GM23338 (cell line): ENCODE measurements around the gene WDR53. TPM values are rescaled to one million over a fixed set of nuclear protein-coding genes. Genes with fewer than 3 reads are reported as not detected.
A peak's percentile ranks its signal among the peaks of the same experiment; 100 is the strongest.

Experiments
- ATAC-seq: fragments of 200-7000 bp; cut with Tn5 transposase; 3 replicates; pipeline ENCODE4 v1.9.1; 2020
- DNase-seq: peaks from one replicate; pipeline ENCODE4 v3.0.0-alpha.2; 2015; ENCODE audit warnings: low spot score
- H2AFZ ChIP-seq: fragments of 200-600 bp; sonication (generic); 2 replicates; pipeline ENCODE4 v1.8.0; 2016; ENCODE audit warnings: antibody characterized with exemption, mild to moderate bottlenecking, moderate library complexity
- H3F3A ChIP-seq: fragments of 200-600 bp; sonication (generic); replicated peaks from 2 replicates; pipeline ENCODE4 v1.8.0; 2017; ENCODE audit warnings: antibody characterized with exemption, mixed run types, low read depth
- H3K27ac ChIP-seq: fragments of 200-600 bp; sonication (generic); 2 replicates; pipeline ENCODE4 v1.6.1; 2016; ENCODE audit warnings: low read depth
- H3K27me3 ChIP-seq: fragments of 200-600 bp; sonication (generic); 2 replicates; pipeline ENCODE4 v1.8.0; 2016; ENCODE audit warnings: mild to moderate bottlenecking, mixed run types, moderate library complexity; ENCODE audit not compliant: insufficient read depth
- H3K36me3 ChIP-seq: fragments of 200-600 bp; sonication (generic); 2 replicates; pipeline ENCODE4 v1.8.0; 2016; ENCODE audit warnings: mild to moderate bottlenecking; ENCODE audit not compliant: insufficient read depth
- H3K4me1 ChIP-seq: fragments of 200-600 bp; sonication (generic); 2 replicates; pipeline ENCODE4 v1.8.0; 2016; ENCODE audit warnings: mild to moderate bottlenecking, moderate library complexity; ENCODE audit not compliant: insufficient read depth
- H3K4me2 ChIP-seq: fragments of 200-600 bp; sonication (generic); 2 replicates; pipeline ENCODE4 v1.7.1; 2017; ENCODE audit warnings: mixed run types
- H3K4me3 ChIP-seq: fragments of 200-600 bp; sonication (generic); 2 replicates; pipeline ENCODE4 v1.6.1; 2016; ENCODE audit warnings: mixed run types
- H3K79me2 ChIP-seq: fragments of 200-600 bp; sonication (generic); replicated peaks from 2 replicates; pipeline ENCODE4 v1.8.0; 2017; ENCODE audit warnings: mild to moderate bottlenecking; ENCODE audit not compliant: insufficient read depth
- H3K9me2 ChIP-seq: fragments of 200-600 bp; sonication (generic); 2 replicates; pipeline ENCODE4 v1.8.0; 2017; ENCODE audit not compliant: insufficient read depth
- H4K20me1 ChIP-seq: fragments of 200-600 bp; sonication (generic); replicated peaks from 2 replicates; pipeline ENCODE4 v1.8.0; 2017; ENCODE audit warnings: mild to moderate bottlenecking; ENCODE audit not compliant: insufficient read depth
- H3K27ac Mint-ChIP-seq: 2 replicates; pipeline ENCODE4 v1.8.0; 2020; ENCODE audit warnings: inconsistent platforms, mild to moderate bottlenecking, moderate library complexity, mixed read lengths
- H3K27me3 Mint-ChIP-seq: 3 replicates; pipeline ENCODE4 v1.8.0; 2022; ENCODE audit warnings: low read depth, mild to moderate bottlenecking, moderate library complexity, mixed read lengths, inconsistent platforms; ENCODE audit not compliant: insufficient read depth, poor library complexity
- H3K36me3 Mint-ChIP-seq: 3 replicates; pipeline ENCODE4 v1.8.0; 2021; ENCODE audit warnings: low read depth, mild to moderate bottlenecking, inconsistent platforms, moderate library complexity, mixed read lengths
- H3K4me1 Mint-ChIP-seq: 3 replicates; pipeline ENCODE4 v1.8.0; 2020; ENCODE audit warnings: mild to moderate bottlenecking, inconsistent platforms, mixed read lengths
- H3K4me3 Mint-ChIP-seq: 3 replicates; pipeline ENCODE4 v1.8.0; 2021; ENCODE audit warnings: moderate library complexity, mild to moderate bottlenecking, inconsistent platforms, mixed read lengths
- H3K9me3 Mint-ChIP-seq: 3 replicates; pipeline ENCODE4 v1.8.0; 2020; ENCODE audit warnings: moderate library complexity, mild to moderate bottlenecking, inconsistent platforms, mixed read lengths
- CREB1 ChIP-seq: fragments of 250-450 bp; sonication (Bioruptor Pico); IDR thresholded peaks from 2 replicates; pipeline ENCODE4 v1.5.0; 2020; ENCODE audit warnings: low read depth, mild to moderate bottlenecking, moderate library complexity
- EZH2 ChIP-seq: fragments of 200-600 bp; sonication (generic); IDR thresholded peaks from one replicate; pipeline ENCODE4 v1.8.0; 2017; ENCODE audit warnings: antibody characterized with exemption, mild to moderate bottlenecking, low read depth; ENCODE audit not compliant: unreplicated experiment
- EZH2phosphoT487 ChIP-seq: fragments of 200-600 bp; sonication (generic); IDR thresholded peaks from one replicate; pipeline ENCODE4 v1.8.1; 2018; ENCODE audit warnings: antibody characterized with exemption; ENCODE audit not compliant: unreplicated experiment
- JUNB ChIP-seq: IDR thresholded peaks from one replicate; pipeline ENCODE4 v1.6.1; 2016; ENCODE audit warnings: antibody characterized with exemption; ENCODE audit not compliant: unreplicated experiment
- NANOG ChIP-seq: IDR thresholded peaks from 2 replicates; pipeline ENCODE4 v1.6.1; 2016; ENCODE audit warnings: antibody characterized with exemption, borderline replicate concordance
- POLR2AphosphoS5 ChIP-seq: IDR thresholded peaks from 2 replicates; pipeline ENCODE4 v1.6.1; 2016; ENCODE audit warnings: antibody characterized with exemption, low read depth
- STAT1 ChIP-seq: IDR thresholded peaks from one replicate; pipeline ENCODE4 v1.6.1; 2016; ENCODE audit warnings: antibody characterized with exemption; ENCODE audit not compliant: unreplicated experiment
- ZNF114 ChIP-seq: fragments of 250-450 bp; sonication (Bioruptor Pico); IDR thresholded peaks from 2 replicates; pipeline ENCODE4 v1.5.0; 2020; ENCODE audit warnings: mild to moderate bottlenecking, moderate library complexity
- ZNF331 ChIP-seq: fragments of 250-450 bp; sonication (Bioruptor Pico); IDR thresholded peaks from 2 replicates; pipeline ENCODE4 v1.5.0; 2020; ENCODE audit warnings: low read depth, mild to moderate bottlenecking, moderate library complexity
- polyA plus RNA-seq: library from polyadenylated mRNA; unstranded; fragments of >200 nt; fragmentation: Nextera tagmentation; extraction: Ambion mirVana; gene quantifications from 2 replicates; pipeline ENCODE4 v1.2.1, GENCODE V29; 2016
- total RNA-seq: library from RNA; depleted of rRNA; stranded (reverse); fragments of >200 nt; shearing (Covaris generic); gene quantifications from 2 replicates; pipeline ENCODE4 v1.2.3, GENCODE V29; 2014
- TF ChIP-seq, protein P1 (sequence below), 2 experiments: fragments of 200-600 bp in 1 of 2; sonication (generic) in 1 of 2; conservative IDR thresholded peaks; 2 replicates each; pipeline versions ENCODE4 v1.5.1 to v1.6.1; 2016 to 2017; ENCODE audit warnings: antibody characterized with exemption in 2 of 2, low read depth in 2 of 2, mild to moderate bottlenecking in 2 of 2, moderate library complexity in 1 of 2
- TF ChIP-seq, protein P2 (sequence below): IDR thresholded peaks from 2 replicates; pipeline ENCODE4 v1.6.1; 2016; ENCODE audit warnings: antibody characterized with exemption

The WDR53 gene
- total and polyA plus RNA-seq, 2 experiments from 2014 or later = 6.8 to 29.7 TPM

DNA sequence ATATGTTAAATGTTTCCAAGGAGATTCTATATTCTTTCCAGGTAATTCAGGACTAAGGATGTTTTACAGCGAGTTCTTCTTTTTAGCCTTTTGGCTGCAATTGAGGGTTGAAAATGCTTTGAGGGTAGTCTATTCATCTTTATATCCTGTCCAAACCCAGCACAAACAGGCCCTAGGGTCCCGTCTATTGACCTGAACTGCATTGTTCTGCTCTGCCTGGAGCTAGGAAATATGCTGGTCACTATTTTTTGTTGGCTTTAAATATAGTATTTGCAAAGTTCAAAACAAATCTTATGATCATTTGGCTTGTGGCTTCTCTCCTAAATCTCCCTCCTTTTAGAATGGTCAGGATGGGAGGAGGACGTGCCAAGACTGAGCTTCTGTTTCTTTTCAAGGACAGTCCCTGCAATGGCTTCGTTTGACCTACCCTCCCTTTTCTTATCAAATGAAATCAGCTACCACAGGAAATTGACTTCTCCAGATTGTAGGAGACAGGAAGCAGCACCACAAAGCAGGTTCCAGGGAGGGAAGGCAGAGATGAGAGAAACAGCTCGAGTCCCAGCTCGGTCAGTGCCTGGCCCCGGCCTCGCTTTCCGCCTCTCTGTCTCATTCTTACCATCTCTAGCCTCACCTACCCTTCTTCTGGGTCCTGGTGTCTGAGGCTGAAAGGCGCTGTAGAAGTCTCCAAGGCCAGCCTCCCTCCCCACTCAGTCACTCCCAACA is 43.6 kb upstream of the WDR53 start:
- no peak overlapping the region for H3K27ac ChIP-seq
- no peaks in the 10 kb centered on the region for H4K20me1 ChIP-seq
- no peaks in the 10 kb centered on the region for H3K27me3 ChIP-seq
- Mint-ChIP-seq H3K27ac (peak overlapping the region; percentile 52; the same call in 1 of the 2 replicates), H3K36me3 (no peaks in the 10 kb centered on the region), H3K9me3 (no peaks in the 10 kb centered on the region), H3K27me3 (peaks cover 11% of the 10 kb centered on the region), H3K4me1 (peaks cover 16% of the 10 kb centered on the region), H3K4me3 (no peak overlapping the region)
- H3K4me2 ChIP-seq = no peak overlapping the region
- ATAC-seq (no peak), DNase-seq (no peak)
- peak overlapping the region; percentile 96 for H2AFZ ChIP-seq
- no peaks in the 10 kb centered on the region for H3K9me2 ChIP-seq
- TF ChIP-seq EZH2phosphoT487 = no peak
- TF ChIP-seq, protein P1, sequence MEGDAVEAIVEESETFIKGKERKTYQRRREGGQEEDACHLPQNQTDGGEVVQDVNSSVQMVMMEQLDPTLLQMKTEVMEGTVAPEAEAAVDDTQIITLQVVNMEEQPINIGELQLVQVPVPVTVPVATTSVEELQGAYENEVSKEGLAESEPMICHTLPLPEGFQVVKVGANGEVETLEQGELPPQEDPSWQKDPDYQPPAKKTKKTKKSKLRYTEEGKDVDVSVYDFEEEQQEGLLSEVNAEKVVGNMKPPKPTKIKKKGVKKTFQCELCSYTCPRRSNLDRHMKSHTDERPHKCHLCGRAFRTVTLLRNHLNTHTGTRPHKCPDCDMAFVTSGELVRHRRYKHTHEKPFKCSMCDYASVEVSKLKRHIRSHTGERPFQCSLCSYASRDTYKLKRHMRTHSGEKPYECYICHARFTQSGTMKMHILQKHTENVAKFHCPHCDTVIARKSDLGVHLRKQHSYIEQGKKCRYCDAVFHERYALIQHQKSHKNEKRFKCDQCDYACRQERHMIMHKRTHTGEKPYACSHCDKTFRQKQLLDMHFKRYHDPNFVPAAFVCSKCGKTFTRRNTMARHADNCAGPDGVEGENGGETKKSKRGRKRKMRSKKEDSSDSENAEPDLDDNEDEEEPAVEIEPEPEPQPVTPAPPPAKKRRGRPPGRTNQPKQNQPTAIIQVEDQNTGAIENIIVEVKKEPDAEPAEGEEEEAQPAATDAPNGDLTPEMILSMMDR (conservative IDR thresholded peaks at IDR 0.05; ENCODE audit: low read depth in 2 of 2) = no peak
- H3K79me2 ChIP-seq = no peaks in the 10 kb centered on the region
- H3K4me1 ChIP-seq = peaks cover 3% of the 10 kb centered on the region; the same call in 1 of the 2 replicates
- H3K4me3 ChIP-seq = no peak overlapping the region
- H3F3A ChIP-seq = no peaks in the 10 kb centered on the region
- no peaks in the 10 kb centered on the region for H3K36me3 ChIP-seq

DNA sequence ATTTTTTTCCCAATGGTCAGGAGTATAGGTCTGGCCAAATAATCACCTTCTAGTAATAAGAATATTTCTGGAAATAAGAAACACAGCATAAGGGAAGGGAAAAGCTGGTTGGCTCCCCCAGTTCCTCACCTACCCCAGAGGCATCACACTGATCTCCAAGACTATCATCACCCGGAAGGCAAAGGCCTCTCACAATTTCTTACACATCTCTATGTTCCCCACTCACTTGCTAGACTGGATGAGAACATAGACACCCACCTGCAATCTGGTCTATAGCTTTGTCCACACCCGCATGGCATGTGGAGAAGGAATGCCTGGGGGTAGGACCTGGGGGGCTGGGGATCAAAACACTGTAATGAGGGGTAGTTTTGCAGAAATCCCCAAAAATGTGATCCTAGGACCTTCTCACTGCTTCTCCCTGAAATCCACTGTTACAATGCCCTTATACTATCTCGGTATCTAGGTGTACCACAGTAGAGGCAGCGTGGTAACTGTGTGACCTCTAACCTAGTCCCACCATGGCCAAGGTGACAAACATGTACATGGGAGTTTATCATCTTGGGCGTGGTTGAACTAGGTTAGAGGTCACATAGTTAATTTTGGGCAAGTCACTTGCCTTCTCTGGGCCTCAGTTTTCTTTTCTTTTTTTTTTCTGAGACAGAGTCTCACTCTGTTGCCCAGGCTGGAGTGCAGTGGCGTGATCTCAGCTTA is 41.6 kb upstream of the WDR53 start:
- Histone ChIP-seq H3K27me3 (no peaks in the 10 kb centered on the region), H3K4me2 (no peak overlapping the region), H3F3A (no peaks in the 10 kb centered on the region), H3K4me3 (no peak overlapping the region), H3K79me2 (no peaks in the 10 kb centered on the region), H3K9me2 (no peaks in the 10 kb centered on the region), H3K4me1 (peaks cover 3% of the 10 kb centered on the region; the same call in 1 of the 2 replicates), H3K27ac (no peak overlapping the region), H2AFZ (0 out of 2 replicates have a peak overlapping the region, but pooled peaks have one; percentile 0), H3K36me3 (no peaks in the 10 kb centered on the region), H4K20me1 (no peaks in the 10 kb centered on the region)
- DNase-seq (no peak), ATAC-seq (peak; percentile 17; the same call in 2 of the 3 replicates)
- H3K27me3 Mint-ChIP-seq = peaks cover 11% of the 10 kb centered on the region
- H3K9me3 Mint-ChIP-seq = no peaks in the 10 kb centered on the region
- no peaks in the 10 kb centered on the region for H3K36me3 Mint-ChIP-seq
- H3K4me1 Mint-ChIP-seq = peaks cover 16% of the 10 kb centered on the region
- H3K27ac Mint-ChIP-seq = no peak overlapping the region
- H3K4me3 Mint-ChIP-seq = no peak overlapping the region
- TF ChIP-seq STAT1 = no peak
- TF ChIP-seq POLR2AphosphoS5 = no peak
- TF ChIP-seq, protein P1 (conservative IDR thresholded peaks at IDR 0.05; ENCODE audit: low read depth in 2 of 2) = no peak
- no peak for TF ChIP-seq ZNF331 (CRISPR knock-in tag)
- TF ChIP-seq JUNB = no peak
- no peak for TF ChIP-seq NANOG
- TF ChIP-seq EZH2 = no peak
- TF ChIP-seq, protein P2, sequence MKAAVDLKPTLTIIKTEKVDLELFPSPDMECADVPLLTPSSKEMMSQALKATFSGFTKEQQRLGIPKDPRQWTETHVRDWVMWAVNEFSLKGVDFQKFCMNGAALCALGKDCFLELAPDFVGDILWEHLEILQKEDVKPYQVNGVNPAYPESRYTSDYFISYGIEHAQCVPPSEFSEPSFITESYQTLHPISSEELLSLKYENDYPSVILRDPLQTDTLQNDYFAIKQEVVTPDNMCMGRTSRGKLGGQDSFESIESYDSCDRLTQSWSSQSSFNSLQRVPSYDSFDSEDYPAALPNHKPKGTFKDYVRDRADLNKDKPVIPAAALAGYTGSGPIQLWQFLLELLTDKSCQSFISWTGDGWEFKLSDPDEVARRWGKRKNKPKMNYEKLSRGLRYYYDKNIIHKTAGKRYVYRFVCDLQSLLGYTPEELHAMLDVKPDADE = no peak
- TF ChIP-seq CREB1 (CRISPR knock-in tag) = no peak
- no peak for TF ChIP-seq ZNF114
- TF ChIP-seq EZH2phosphoT487 = no peak
